ENCODE measurements around the gene MEIOB.

- TF ChIP-seq POLR2AphosphoS5 (IDR thresholded peaks at IDR 0.05; ENCODE audit: low read depth, low read length), result no peak
- no peak for TF ChIP-seq POLR2A (IDR thresholded peaks at IDR 0.05; ENCODE audit: low read depth, low read length)
Measured at GRCh38 chr16:1884889-1885288, 12.9 kb upstream of the MEIOB start.
